RWPE2 (cell line): ENCODE data around the gene TMPRSS6.

ENCODE experiments used
- ATAC-seq: fragments of 200-7000 bp; cut with Tn5 transposase; 3 replicates; pipeline ENCODE4 v1.9.1; 2021; ENCODE audit warnings: low read depth
- DNase-seq: peaks from one replicate; pipeline ENCODE4 v3.0.0-alpha.2; 2020; ENCODE audit warnings: low spot score
- H3K27ac ChIP-seq: fragments of 450-650 bp; 2 replicates; pipeline ENCODE4 v1.5.1; 2017; ENCODE audit warnings: mild to moderate bottlenecking; ENCODE audit not compliant: poor library complexity, severe bottlenecking
- H3K27me3 ChIP-seq: fragments of 250-450 bp; sonication (Bioruptor Pico); 2 replicates; pipeline ENCODE4 v1.5.1; 2021; ENCODE audit warnings: mild to moderate bottlenecking, moderate library complexity; ENCODE audit not compliant: insufficient read depth, poor library complexity, severe bottlenecking
- H3K36me3 ChIP-seq: fragments of 250-450 bp; sonication (Bioruptor Pico); 2 replicates; pipeline ENCODE4 v1.5.1; 2020; ENCODE audit warnings: low read depth, mild to moderate bottlenecking, moderate library complexity
- H3K4me1 ChIP-seq: fragments of 250-450 bp; sonication (Bioruptor Pico); 2 replicates; pipeline ENCODE4 v1.5.1; 2021; ENCODE audit warnings: mild to moderate bottlenecking, moderate library complexity; ENCODE audit not compliant: insufficient read depth, poor library complexity, severe bottlenecking
- H3K4me3 ChIP-seq: fragments of 250-450 bp; sonication (Bioruptor Pico); 2 replicates; pipeline ENCODE4 v1.5.1; 2021; ENCODE audit warnings: mild to moderate bottlenecking, moderate library complexity; ENCODE audit not compliant: severe bottlenecking
- H3K9me3 ChIP-seq: fragments of 250-450 bp; sonication (Bioruptor Pico); 2 replicates; pipeline ENCODE4 v1.5.1; 2021; ENCODE audit warnings: mild to moderate bottlenecking, moderate library complexity; ENCODE audit not compliant: severe bottlenecking
- CTCF ChIP-seq: fragments of 450-650 bp; IDR thresholded peaks from one replicate; pipeline ENCODE4 v1.5.1; 2017; ENCODE audit warnings: mild to moderate bottlenecking, moderate library complexity; ENCODE audit not compliant: poor library complexity, severe bottlenecking

TMPRSS6 gene

GRCh38 chr22:37052386-37053309, 56.9 kb downstream of the TMPRSS6 start:
- no peak overlapping the region for H3K27ac ChIP-seq
- H3K36me3 ChIP-seq: no peaks in the 10 kb centered on the region
- peak overlapping the region; percentile 74 for H3K4me3 ChIP-seq
- H3K4me1 ChIP-seq: no peaks in the 10 kb centered on the region
- no peak for DNase-seq
- no peaks in the 10 kb centered on the region for H3K27me3 ChIP-seq
- no peaks in the 10 kb centered on the region for H3K9me3 ChIP-seq
- no peak for TF ChIP-seq CTCF
- ATAC-seq: no peak

DNA sequence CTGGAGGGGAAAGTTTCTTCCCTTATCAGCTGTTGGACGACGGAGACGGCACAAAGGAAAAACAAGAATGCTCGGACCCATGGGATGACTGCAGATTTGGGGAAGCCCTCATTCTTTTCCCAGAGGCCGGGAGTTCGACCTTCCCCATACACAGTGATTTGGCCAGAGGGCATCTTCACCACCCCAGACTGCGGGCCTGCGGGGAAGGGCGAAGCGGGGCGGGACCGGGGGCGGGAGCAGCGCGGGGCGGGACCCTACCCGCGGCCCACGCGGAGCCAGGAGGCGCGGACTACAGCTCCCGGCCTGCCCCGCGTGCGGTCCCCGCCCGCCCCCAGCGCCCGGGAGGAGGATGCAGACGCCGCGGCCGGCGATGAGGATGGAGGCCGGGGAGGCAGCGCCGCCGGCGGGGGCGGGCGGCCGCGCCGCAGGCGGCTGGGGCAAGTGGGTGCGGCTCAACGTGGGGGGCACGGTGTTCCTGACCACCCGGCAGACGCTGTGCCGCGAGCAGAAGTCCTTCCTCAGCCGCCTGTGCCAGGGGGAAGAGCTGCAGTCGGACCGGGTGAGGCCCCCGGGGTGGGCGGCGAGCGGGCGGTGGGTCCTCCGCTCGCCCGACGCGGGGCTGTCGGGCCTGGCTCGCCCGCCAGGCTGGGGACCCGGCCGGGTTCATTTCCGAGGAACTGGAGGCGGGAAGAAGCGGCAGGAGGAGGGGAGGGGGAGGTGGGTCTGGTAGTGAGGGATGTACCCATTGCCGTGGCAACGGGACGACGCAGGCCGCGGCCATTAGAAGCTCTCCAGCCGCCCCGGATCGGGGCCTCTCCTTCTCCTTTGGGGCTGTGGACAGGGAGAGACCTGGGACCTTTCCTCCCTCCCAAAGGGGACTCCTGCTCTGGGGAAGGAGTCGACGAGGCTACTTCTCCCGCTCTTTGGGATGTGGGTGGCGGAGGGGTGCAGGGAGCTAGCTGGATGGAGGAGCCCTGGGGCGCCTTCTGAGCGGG, 57.8 kb downstream of the TMPRSS6 start, which contains the start of gene KCTD17:
Gene KCTD17, plus strand, starts transcription at position 352 of the 995 bp plus-strand sequence. Its CDS starts 19 bp downstream, at position 371.
- no peak for DNase-seq
- Histone ChIP-seq H3K36me3 (no peaks in the 10 kb centered on the region), H3K27me3 (no peaks in the 10 kb centered on the region), H3K9me3 (no peaks in the 10 kb centered on the region), H3K27ac (no peak within 1 kb of the TSS), H3K4me3 (peak within 1 kb of the TSS; percentile 74), H3K4me1 (no peaks in the 10 kb centered on the region)
- peak; percentile 11 for TF ChIP-seq CTCF
- ATAC-seq: peak; percentile 97

GRCh38 chr22:37050913-37051312, 58.6 kb downstream of the TMPRSS6 start:
- H3K27me3 ChIP-seq: no peaks in the 10 kb centered on the region
- H3K4me3 ChIP-seq: no peak overlapping the region
- TF ChIP-seq CTCF: no peak
- H3K9me3 ChIP-seq: no peaks in the 10 kb centered on the region
- H3K27ac ChIP-seq: no peak overlapping the region
- ATAC-seq (no peak), DNase-seq (no peak)
- H3K4me1 ChIP-seq: no peaks in the 10 kb centered on the region
- no peaks in the 10 kb centered on the region for H3K36me3 ChIP-seq

DNA sequence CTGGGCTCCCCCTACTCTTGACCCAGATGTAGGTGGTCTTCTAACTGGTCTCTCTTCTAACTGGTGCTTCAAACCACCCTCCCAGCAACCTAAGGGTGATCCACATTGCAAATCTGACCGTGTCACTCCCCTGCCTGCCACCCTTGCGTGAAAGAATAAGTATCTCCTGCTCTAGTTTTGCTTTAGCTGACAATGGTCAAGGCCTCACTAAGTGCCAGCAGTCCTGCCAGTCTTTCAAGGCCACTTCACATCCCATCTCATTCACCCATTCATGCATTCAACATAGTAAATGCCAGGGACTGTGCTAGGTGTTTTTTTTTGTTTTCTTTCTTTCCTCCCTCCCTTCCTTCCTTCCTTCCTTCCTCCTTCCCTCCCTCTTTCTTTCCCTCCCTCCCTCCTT, 60.3 kb downstream of the TMPRSS6 start:
- Histone ChIP-seq H3K27ac (no peak overlapping the region), H3K9me3 (no peaks in the 10 kb centered on the region), H3K4me1 (peaks cover 8% of the 10 kb centered on the region), H3K4me3 (no peak overlapping the region), H3K27me3 (no peaks in the 10 kb centered on the region), H3K36me3 (no peaks in the 10 kb centered on the region)
- no peak for ATAC-seq
- TF ChIP-seq CTCF: no peak
- DNase-seq: no peak
